Measurements from ENCODE around the gene ANKK1.

GRCh38 chr11:113341388-113342165, 46.0 kb upstream of the ANKK1 start:
- TF ChIP-seq POLR2AphosphoS5 (IDR thresholded peaks at IDR 0.05) (no peak), CTCF (IDR thresholded peaks at IDR 0.05) (no peak)
